ENCODE data around the gene PCAT6.
"Not testable (repeated sequence)": the region's sequence is repeated elsewhere in the genome, so short reads cannot be mapped to it uniquely, and the experiment has no call there.

The PCAT6 gene

GRCh38 chr1:202810615-202811295, at the start of gene PCAT6:
PCAT6 (plus strand) TSS chr1:202810954.
- peak; percentile 98 for DNase-seq

- no peak for DNase-seq
Measured at GRCh38 chr1:202762019-202762418, 48.7 kb upstream of the PCAT6 start.

GRCh38 chr1:202765721-202766120, 45.0 kb upstream of the PCAT6 start:
- no peak for DNase-seq

- DNase-seq: no peak
Measured at GRCh38 chr1:202770135-202770534, 40.6 kb upstream of the PCAT6 start.

- no peak for DNase-seq
Measured at GRCh38 chr1:202781180-202781579, 29.6 kb upstream of the PCAT6 start.

- DNase-seq: no peak
Measured at GRCh38 chr1:202786804-202787203, 23.9 kb upstream of the PCAT6 start.

- no peak for DNase-seq
Measured at GRCh38 chr1:202788800-202789199, 22.0 kb upstream of the PCAT6 start.

GRCh38 chr1:202791077-202791747, 19.5 kb upstream of the PCAT6 start:
- no peak for DNase-seq

GRCh38 chr1:202794051-202794740, 16.6 kb upstream of the PCAT6 start:
- DNase-seq: no peak

GRCh38 chr1:202794931-202795330, 15.8 kb upstream of the PCAT6 start:
- DNase-seq: not testable (repeated sequence)

- DNase-seq: no peak
Measured at GRCh38 chr1:202796670-202797069, 14.1 kb upstream of the PCAT6 start.

- no peak for DNase-seq
Measured at GRCh38 chr1:202798260-202798659, 12.5 kb upstream of the PCAT6 start.

GRCh38 chr1:202798792-202799331, 11.9 kb upstream of the PCAT6 start:
- DNase-seq: no peak

GRCh38 chr1:202800742-202801141, 10.0 kb upstream of the PCAT6 start:
- no peak for DNase-seq

GRCh38 chr1:202801175-202801574, 9.6 kb upstream of the PCAT6 start:
- DNase-seq: no peak

- DNase-seq: no peak
Measured at GRCh38 chr1:202802034-202802433, 8.7 kb upstream of the PCAT6 start.

- no peak for DNase-seq
Measured at GRCh38 chr1:202802998-202803932, 7.5 kb upstream of the PCAT6 start.

- DNase-seq: no peak
Measured at GRCh38 chr1:202804126-202804525, 6.6 kb upstream of the PCAT6 start.

- DNase-seq: no peak
Measured at GRCh38 chr1:202805886-202806844, 4.6 kb upstream of the PCAT6 start.

- peak; percentile 24 for DNase-seq
Measured at GRCh38 chr1:202806845-202807450, 3.8 kb upstream of the PCAT6 start.

- DNase-seq: peak; percentile 34
Measured at GRCh38 chr1:202807451-202807925, 3.3 kb upstream of the PCAT6 start.

Data from NCI-H1436 (cell line).